Erythroblast (primary cell): ENCODE measurements around the gene RPS6KA2.

ENCODE experiments used
- GATA1 ChIP-seq: IDR thresholded peaks from 2 replicates; pipeline ENCODE4 v1.6.1; 2011; ENCODE audit warnings: low read depth, mild to moderate bottlenecking, control low read depth, low read length, moderate library complexity
- POLR2A ChIP-seq: IDR thresholded peaks from 2 replicates; pipeline ENCODE4 v1.6.1; 2011; ENCODE audit warnings: mild to moderate bottlenecking, low read length

DNA sequence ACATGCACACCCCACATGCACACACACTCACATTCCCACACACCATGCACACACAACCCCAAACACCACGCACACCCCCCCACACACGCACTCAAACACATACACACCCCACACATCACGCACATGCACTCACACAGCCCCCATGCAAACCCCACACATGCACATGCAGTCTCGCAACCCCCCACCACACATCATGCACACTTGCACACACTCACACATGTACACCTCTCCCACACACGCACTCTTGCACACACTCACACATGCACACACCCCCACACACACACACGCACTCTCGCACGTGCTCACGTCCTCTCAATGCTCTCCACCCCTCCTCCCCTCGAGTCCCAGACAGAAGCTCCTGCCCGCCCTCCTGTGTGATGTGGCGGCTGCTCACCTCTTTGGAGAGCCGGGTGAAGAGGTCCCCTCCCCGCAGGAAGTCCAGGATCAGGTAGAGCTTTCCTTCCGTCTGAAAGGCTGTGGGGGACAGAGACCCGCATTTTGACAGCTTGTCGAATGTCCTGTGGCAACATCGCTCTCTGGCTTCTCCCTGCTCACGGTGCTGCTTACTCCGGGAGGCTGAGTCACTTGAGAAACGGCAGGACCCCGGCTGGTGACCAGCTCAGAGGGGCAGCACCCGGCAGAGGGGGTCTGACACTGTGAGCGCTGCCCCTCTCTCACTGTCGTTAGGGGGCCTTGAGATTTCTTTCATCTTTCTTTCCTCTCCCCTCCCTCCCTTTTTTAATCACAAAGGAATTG lies 119.1 kb downstream of the RPS6KA2 start:
- TF ChIP-seq POLR2A (no peak), GATA1 (no peak)
